Medulla oblongata (tissue), 1 donor: ENCODE results near the gene APPBP2.
"Not testable (repeated sequence)": the region's sequence is repeated elsewhere in the genome, so short reads cannot be mapped to it uniquely, and the experiment has no call there.

ENCODE experiments used
- DNase-seq: peaks from one replicate; pipeline ENCODE4 v3.0.0-alpha.2; 2015; ENCODE audit errors: extremely low spot score

The APPBP2 gene

DNA sequence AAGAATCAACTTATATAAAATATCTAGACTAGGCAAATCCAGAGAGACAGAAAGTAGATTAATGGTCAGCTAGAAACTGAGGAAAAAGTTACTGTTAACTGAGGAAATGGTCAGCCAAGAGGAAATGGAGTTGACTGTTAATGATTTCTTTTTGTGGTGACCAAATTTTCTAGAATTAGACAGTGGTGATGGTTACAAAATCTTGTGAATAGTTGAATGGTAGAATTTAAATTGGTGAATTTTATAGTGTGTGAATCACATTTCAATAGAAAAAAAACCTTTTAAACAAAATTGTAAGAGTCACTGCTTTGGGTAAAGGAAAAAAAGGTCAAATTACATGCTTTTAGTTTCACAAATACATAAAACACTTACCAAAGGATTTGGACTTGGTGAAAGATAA is 30.0 kb downstream of the APPBP2 start:
- DNase-seq, result no peak

GRCh38 chr17:60495260-60495659 is 30.8 kb downstream of the APPBP2 start:
- no peak for DNase-seq

- DNase-seq, result no peak
These were observed 32.2 kb downstream of the APPBP2 start for GRCh38 chr17:60493847-60494321.

- DNase-seq, result no peak
These were observed 34.3 kb downstream of the APPBP2 start for GRCh38 chr17:60491771-60492170.

- not testable (repeated sequence) for DNase-seq
These were observed 35.4 kb downstream of the APPBP2 start for GRCh38 chr17:60490594-60490993.

- DNase-seq, result peak; percentile 87
These were observed 44.4 kb downstream of the APPBP2 start for GRCh38 chr17:60481604-60482003.

- no peak for DNase-seq
These were observed 52.3 kb downstream of the APPBP2 start for GRCh38 chr17:60473788-60474187.

GRCh38 chr17:60472449-60472848 is 53.6 kb downstream of the APPBP2 start:
- no peak for DNase-seq

GRCh38 chr17:60471451-60471850 is 54.6 kb downstream of the APPBP2 start:
- DNase-seq, result no peak

DNA sequence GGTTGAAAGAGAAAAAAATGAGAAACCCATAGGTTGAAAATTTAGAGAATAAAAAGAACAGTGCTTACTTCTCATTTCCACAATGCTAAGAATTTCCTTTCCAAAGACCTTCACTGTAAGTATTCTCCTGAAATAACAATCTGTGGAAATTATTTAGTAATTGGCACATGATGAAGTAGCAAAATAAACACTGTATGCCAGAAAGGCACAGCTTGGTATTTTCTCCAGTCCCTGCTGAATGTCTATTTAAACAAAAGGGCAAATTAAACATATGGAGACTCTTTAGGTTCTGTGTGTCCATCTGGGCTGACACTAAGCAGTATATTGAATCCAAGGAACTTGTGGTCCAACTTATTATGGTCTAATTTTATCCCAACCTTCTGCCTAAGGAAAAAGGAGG is 57.7 kb downstream of the APPBP2 start:
- DNase-seq, result no peak

GRCh38 chr17:60464343-60464742 is 61.7 kb downstream of the APPBP2 start:
- no peak for DNase-seq

DNA sequence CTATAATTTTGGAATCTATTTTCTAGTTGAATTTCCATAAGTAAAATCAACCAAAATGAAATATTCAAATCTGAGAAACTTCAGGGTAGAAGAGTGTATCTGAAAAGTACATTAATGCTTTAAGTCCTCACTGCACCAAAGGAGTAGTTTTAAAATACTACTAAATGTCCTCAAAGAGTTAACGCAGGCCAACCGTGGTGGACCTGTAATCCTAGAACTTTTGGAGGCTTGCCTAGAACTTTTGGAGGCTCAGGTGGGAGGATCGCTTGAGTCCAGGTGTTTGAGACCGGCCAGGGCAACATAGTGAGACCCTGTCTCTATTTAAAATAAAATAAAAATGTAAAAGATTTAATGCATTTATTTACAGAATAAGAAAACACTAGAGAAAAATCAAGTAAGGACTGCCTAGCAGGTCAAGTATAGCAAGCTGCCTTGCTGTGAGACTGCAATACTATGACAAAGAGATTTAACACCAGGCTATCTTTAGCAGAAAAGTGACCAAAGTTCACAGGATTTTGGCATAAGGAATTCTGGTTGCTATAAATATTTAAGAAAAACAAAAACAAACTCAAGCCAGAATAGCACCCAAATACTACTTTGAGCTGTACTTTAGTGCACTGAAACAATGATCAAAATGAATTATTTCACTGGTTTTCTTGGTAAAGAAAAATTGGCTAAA is 62.7 kb downstream of the APPBP2 start:
- DNase-seq, result no peak

GRCh38 chr17:60461584-60461983 is 64.5 kb downstream of the APPBP2 start:
- DNase-seq, result no peak

GRCh38 chr17:60457148-60457547 is 68.9 kb downstream of the APPBP2 start:
- DNase-seq, result no peak

DNA sequence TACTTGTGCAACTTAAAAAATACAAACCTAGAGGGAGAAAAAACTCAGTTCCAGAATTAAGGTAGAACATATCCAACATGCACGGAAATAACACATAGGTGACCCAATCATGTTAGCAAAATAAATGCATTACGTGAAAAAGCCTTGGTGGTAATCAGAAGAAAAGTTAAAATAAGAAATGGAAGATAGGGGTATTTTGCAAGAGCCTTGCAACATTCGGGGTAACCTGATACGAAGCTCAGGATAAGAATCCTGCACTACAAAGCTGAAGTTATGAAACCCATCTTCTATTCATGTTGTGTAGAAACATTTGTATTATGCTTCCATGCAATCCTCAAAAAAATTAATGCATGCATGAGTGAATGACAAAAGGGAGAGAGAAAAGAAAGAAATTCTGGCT is 70.7 kb downstream of the APPBP2 start:
- no peak for DNase-seq

GRCh38 chr17:60451965-60452364 is 74.1 kb downstream of the APPBP2 start:
- DNase-seq, result no peak

DNA sequence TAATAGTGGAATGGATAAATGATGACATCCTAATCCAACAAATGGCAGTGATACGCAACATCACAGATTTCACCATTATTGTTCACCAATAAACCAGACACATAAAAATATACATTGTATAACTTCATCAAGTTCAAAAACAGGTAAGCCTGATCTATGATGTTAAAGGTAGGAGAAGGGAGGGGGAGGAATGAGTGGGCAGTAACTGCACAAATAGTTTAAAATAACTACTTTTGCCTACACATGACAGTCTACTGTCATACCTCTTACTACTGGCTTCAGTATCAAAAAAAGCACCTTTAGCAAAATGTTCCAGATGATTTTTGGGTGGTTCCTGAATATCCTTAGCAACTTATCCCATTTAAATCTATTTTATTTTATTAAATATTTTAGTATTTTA is 75.0 kb downstream of the APPBP2 start:
- DNase-seq, result no peak

GRCh38 chr17:60447375-60447774 is 78.7 kb downstream of the APPBP2 start:
- DNase-seq, result no peak

DNA sequence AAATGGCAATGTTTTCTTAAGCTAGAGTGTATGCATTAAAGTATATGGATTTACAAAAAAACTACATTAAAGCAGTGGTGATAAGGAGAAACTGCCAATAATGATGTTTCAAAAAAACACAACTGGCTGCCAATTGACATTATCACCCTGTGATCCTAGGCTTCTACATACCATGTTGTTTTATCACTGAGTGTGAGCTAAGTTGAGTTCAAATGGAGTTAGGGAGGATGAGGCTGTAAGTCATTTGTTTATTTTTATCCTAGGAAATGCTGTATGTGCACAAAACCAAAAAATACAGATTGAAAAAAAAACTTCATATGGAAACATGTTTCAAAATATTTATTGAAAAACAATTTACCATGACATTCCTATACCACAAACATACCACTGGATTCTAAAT is 80.9 kb downstream of the APPBP2 start:
- no peak for DNase-seq

- no peak for DNase-seq
These were observed 82.3 kb downstream of the APPBP2 start for GRCh38 chr17:60443713-60444112.

- DNase-seq, result peak; percentile 86
These were observed 83.5 kb downstream of the APPBP2 start for GRCh38 chr17:60442271-60443173.

GRCh38 chr17:60439501-60439900 is 86.5 kb downstream of the APPBP2 start:
- no peak for DNase-seq

DNA sequence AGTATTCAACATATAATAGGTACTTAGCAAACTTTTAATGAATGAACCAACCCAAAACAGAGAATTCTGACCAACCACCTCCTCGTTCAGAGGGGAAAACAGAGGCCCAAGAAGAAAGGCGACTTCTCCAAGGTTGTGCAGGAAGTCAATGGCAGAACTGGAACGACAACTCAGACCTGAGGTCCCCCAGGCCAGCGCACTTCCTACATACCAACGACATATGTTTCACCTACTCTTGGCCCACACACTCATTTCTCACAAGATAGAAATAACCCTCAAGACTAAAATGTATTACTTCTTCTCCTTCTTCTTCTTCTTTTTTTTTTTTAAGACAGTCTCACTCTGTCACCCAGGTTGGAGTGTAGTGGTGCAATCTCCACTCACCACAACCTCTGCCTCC is 89.4 kb downstream of the APPBP2 start:
- DNase-seq, result no peak
